Measurements from ENCODE around the gene CMSS1.

Gene CMSS1

GRCh38 chr3:100075196-100075595, 257.5 kb downstream of the CMSS1 start:
- no peak overlapping the region for H3K27ac ChIP-seq
- no peak for TF ChIP-seq CTCF (conservative IDR thresholded peaks at IDR 0.05)
- no peak for TF ChIP-seq ZFX (IDR thresholded peaks at IDR 0.05)

GRCh38 chr3:100075851-100076730, 258.4 kb downstream of the CMSS1 start:
- TF ChIP-seq CTCF (conservative IDR thresholded peaks at IDR 0.05) (no peak), ZFX (IDR thresholded peaks at IDR 0.05) (no peak)
- H3K27ac ChIP-seq: no peak overlapping the region

- H3K27ac ChIP-seq: no peak overlapping the region
- TF ChIP-seq ZFX (IDR thresholded peaks at IDR 0.05) (no peak), CTCF (conservative IDR thresholded peaks at IDR 0.05) (no peak)
These were observed 259.3 kb downstream of the CMSS1 start for GRCh38 chr3:100076731-100077529.

- TF ChIP-seq CTCF (conservative IDR thresholded peaks at IDR 0.05) (no peak), ZFX (IDR thresholded peaks at IDR 0.05) (no peak)
- no peak overlapping the region for H3K27ac ChIP-seq
These were observed 261.7 kb downstream of the CMSS1 start for GRCh38 chr3:100079328-100079727.

GRCh38 chr3:100080573-100080972, 262.9 kb downstream of the CMSS1 start:
- no peak for TF ChIP-seq CTCF (conservative IDR thresholded peaks at IDR 0.05)
- TF ChIP-seq ZFX (IDR thresholded peaks at IDR 0.05): no peak

GRCh38 chr3:100081311-100081710, 263.6 kb downstream of the CMSS1 start:
- no peak overlapping the region for H3K27ac ChIP-seq
- no peak for TF ChIP-seq ZFX (IDR thresholded peaks at IDR 0.05)
- TF ChIP-seq CTCF (conservative IDR thresholded peaks at IDR 0.05): no peak

More at GRCh38 chr3:100080573-100080972, 262.9 kb downstream of the CMSS1 start:
- H3K27ac ChIP-seq: no peak overlapping the region

Measured in C4-2B (cell line).